Hematopoietic multipotent progenitor cell treated with erythropoietin and hydrocortisone succinate and interleukin-3 and kit ligand, for 15 days (in vitro differentiated cells): ENCODE results near the gene ANO2.
"Not testable (repeated sequence)": the region's sequence is repeated elsewhere in the genome, so short reads cannot be mapped to it uniquely, and the experiment has no call there.

Experiments used
- DNase-seq: peaks from one replicate; pipeline ENCODE4 v3.0.0-alpha.2; 2015; ENCODE audit warnings: low spot score

ANO2 gene

GRCh38 chr12:5723071-5723470, 222.0 kb downstream of the ANO2 start:
- no peak for DNase-seq

GRCh38 chr12:5720381-5721005, 224.6 kb downstream of the ANO2 start:
- no peak for DNase-seq

- DNase-seq = no peak
These were observed 226.4 kb downstream of the ANO2 start for GRCh38 chr12:5718680-5719079.

GRCh38 chr12:5718073-5718472, 227.0 kb downstream of the ANO2 start:
- no peak for DNase-seq

GRCh38 chr12:5716976-5717375, 228.1 kb downstream of the ANO2 start:
- no peak for DNase-seq

GRCh38 chr12:5716201-5716600, 228.9 kb downstream of the ANO2 start:
- DNase-seq = no peak

- no peak for DNase-seq
These were observed 230.0 kb downstream of the ANO2 start for GRCh38 chr12:5715021-5715420.

GRCh38 chr12:5713599-5714081, 231.4 kb downstream of the ANO2 start:
- no peak for DNase-seq

GRCh38 chr12:5710260-5710878, 234.7 kb downstream of the ANO2 start:
- DNase-seq = no peak

- no peak for DNase-seq
These were observed 236.7 kb downstream of the ANO2 start for GRCh38 chr12:5708371-5708770.

- DNase-seq = no peak
These were observed 238.8 kb downstream of the ANO2 start for GRCh38 chr12:5706247-5706646.

GRCh38 chr12:5705791-5706190, 239.3 kb downstream of the ANO2 start:
- no peak for DNase-seq

- DNase-seq = no peak
These were observed 250.2 kb downstream of the ANO2 start for GRCh38 chr12:5694759-5695409.

GRCh38 chr12:5692850-5693249, 252.2 kb downstream of the ANO2 start:
- DNase-seq = no peak

GRCh38 chr12:5691943-5692342, 253.1 kb downstream of the ANO2 start:
- no peak for DNase-seq

GRCh38 chr12:5690240-5690639, 254.8 kb downstream of the ANO2 start:
- DNase-seq = no peak

GRCh38 chr12:5689773-5690172, 255.3 kb downstream of the ANO2 start:
- no peak for DNase-seq

GRCh38 chr12:5688226-5688625, 256.8 kb downstream of the ANO2 start:
- DNase-seq = no peak

- DNase-seq = no peak
These were observed 259.1 kb downstream of the ANO2 start for GRCh38 chr12:5685935-5686334.

- no peak for DNase-seq
These were observed 260.1 kb downstream of the ANO2 start for GRCh38 chr12:5684989-5685388.

GRCh38 chr12:5682581-5682980, 262.5 kb downstream of the ANO2 start:
- no peak for DNase-seq

GRCh38 chr12:5678176-5678575, 266.9 kb downstream of the ANO2 start:
- no peak for DNase-seq

GRCh38 chr12:5669624-5670023, 275.4 kb downstream of the ANO2 start:
- DNase-seq = not testable (repeated sequence)
